Aorta (tissue), 5 donors: ENCODE measurements around the gene ZNF778. TPM values are rescaled to one million over a fixed set of nuclear protein-coding genes. Genes with fewer than 3 reads are reported as not detected.

Experiments used
- ATAC-seq: fragments of 200-7000 bp; cut with Tn5 transposase; one replicate; pipeline ENCODE4 v1.9.1; 2022; ENCODE audit warnings: moderate library complexity; ENCODE audit not compliant: low FRiP score
- DNase-seq, 2 donors: peaks; one replicate each; pipeline ENCODE4 v3.0.0-alpha.2; 2020
- H3K27ac ChIP-seq, 2 donors: one replicate each; pipeline ENCODE4 v1.5.1; 2013; ENCODE audit warnings: low read length in 2 of 2, mild to moderate bottlenecking in 2 of 2, moderate library complexity in 2 of 2, control low read depth in 1 of 2, inconsistent platforms in 1 of 2, low read depth in 1 of 2
- H3K27me3 ChIP-seq, 2 donors: one replicate each; pipeline ENCODE4 v1.6.1; 2013; ENCODE audit warnings: control low read depth in 1 of 2, low read length in 1 of 2, mild to moderate bottlenecking in 1 of 2, moderate library complexity in 1 of 2; ENCODE audit not compliant: insufficient read depth in 2 of 2, control insufficient read depth in 1 of 2
- H3K36me3 ChIP-seq, 2 donors: one replicate each; pipeline ENCODE4 v1.6.1; 2013; ENCODE audit warnings: control low read depth in 1 of 2, low read length in 1 of 2, mild to moderate bottlenecking in 1 of 2; ENCODE audit not compliant: insufficient read depth in 2 of 2, control insufficient read depth in 1 of 2
- H3K4me1 ChIP-seq, 2 donors: one replicate each; pipeline ENCODE4 v1.6.1; 2013; ENCODE audit warnings: low read length in 2 of 2, control low read depth in 1 of 2, mild to moderate bottlenecking in 1 of 2, moderate library complexity in 1 of 2; ENCODE audit not compliant: insufficient read depth in 2 of 2, control insufficient read depth in 1 of 2
- H3K4me3 ChIP-seq, 2 donors: one replicate each; pipeline ENCODE4 v1.5.1; 2013; ENCODE audit warnings: low read length in 2 of 2, control low read depth in 1 of 2, mild to moderate bottlenecking in 1 of 2
- H3K9me3 ChIP-seq: one replicate; pipeline ENCODE4 v1.6.1; 2013; ENCODE audit warnings: mild to moderate bottlenecking, low read length; ENCODE audit not compliant: control insufficient read depth
- WGBS, 2 donors: extraction: QIAGEN DNeasy Blood & Tissue Kit; methylation state at CpG; one replicate each; pipeline ENCODE4 v1.1.7; 2013; 5-methylcytosine and 5-hydroxymethylcytosine counted together
- intact Hi-C, 2 donors: fragments of 100-400 bp; cut with DNase I; formaldehyde crosslinking; loops; one replicate each; pipeline versions ENCODE4 v1.14.2 to v1.15.0; 2022
- polyA plus RNA-seq, 2 donors: library from polyadenylated mRNA; stranded (reverse); fragments of 200-250 nt; gene quantifications; one replicate each; pipeline ENCODE4 v1.2.3, GENCODE V29; 2013
- total RNA-seq, 2 donors: library from RNA; stranded (reverse); fragmentation: NEBNext Ultra II Directional; extraction: Animal tissue kit (Norgen Biotek cat#: 25700); gene quantifications; one replicate each; pipeline ENCODE4 v1.2.1, GENCODE V29; 2021
- donor health status: healthy with polysubstance abuse.
- donor health status: Bipolar disorder and iron deficiency.
- donor health status: DM: no; HTN: no; CAD: no.
- donor health status: DM: no; HTN: no; CAD: no.
- donor health status: DM: yes; HTN: yes; CAD: no.

The ZNF778 gene
- total and polyA plus RNA-seq, 4 donors = 2.6 to 14.9 (median 7.9) TPM

DNA sequence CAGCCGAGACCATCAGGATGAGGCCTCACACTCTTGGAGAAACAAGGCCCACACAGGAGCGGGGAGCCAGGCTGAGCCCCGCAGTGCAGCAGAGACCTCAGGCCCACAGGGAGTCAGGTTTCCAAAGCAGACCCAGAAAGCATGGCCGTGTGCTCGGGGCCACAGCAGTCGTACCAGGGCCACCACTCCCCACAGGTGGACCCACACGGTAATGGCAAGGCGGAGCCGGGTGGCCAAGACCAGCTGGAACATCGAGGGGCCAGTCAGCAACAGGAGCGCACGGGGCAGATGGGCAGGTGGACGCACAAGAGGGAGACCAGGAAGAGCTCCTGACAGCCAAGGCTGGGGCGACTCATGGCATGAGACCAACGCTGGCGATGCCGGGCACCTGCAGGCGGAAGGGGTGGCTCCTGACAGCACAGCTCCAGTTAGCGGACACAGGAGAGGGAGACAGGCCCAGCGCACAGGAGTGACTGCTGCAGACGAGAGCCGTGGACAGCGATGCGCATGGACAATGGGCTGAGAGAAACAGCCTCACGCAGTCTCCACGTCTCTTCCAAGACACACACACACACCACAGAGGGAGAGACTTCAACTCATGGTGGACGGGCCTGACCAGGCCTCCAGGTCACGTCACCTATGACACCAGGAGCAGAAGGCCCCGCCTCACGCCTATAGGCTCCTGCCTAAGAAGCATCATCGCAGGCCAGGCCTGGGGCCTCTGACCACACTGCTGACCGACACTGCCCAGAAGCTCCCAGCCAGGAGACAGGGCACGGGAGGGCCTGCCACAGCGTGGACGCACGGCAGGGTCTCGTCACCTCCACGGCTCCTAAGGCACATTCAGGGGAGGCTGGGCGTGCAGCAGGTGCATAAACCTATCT is 58.6 kb downstream of the ZNF778 start:
- no peak overlapping the region for H3K4me3 ChIP-seq
- 92 to 93% methylated on average over 39 of the region's 39 CpGs for WGBS, 2 donors
- no peak overlapping the region for H3K27ac ChIP-seq
- peaks cover 0 to 6% of the 10 kb centered on the region in 2 donors for H3K36me3 ChIP-seq
- no peaks in the 10 kb centered on the region for H3K9me3 ChIP-seq
- DNase-seq = peak in 1 of 2 donors; percentile 71
- H3K4me1 ChIP-seq = no peaks in the 10 kb centered on the region
- no peaks in the 10 kb centered on the region for H3K27me3 ChIP-seq
- ATAC-seq = no peak
- intact Hi-C loops = no loop called here

DNA sequence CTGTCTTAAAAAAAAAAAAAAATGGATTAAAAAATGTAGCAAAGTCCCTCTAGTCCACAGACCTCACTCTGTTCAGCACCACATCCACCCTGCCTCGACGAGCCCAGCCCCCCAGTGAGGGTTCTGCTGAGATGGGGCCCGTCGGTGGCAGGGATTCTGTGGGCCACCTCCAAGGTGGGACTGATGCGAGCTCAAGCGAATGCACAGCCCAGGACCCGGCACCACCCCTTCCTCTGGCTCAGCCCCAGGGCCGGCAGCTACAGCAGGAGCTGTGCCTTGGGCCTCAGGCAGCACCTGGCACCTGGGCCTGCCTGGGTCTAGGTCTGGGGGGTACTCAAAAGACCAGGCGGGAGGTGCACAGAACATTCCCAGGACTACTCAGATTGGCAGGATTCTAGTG is 59.5 kb downstream of the ZNF778 start:
- DNase-seq (no peak), ATAC-seq (no peak)
- H3K36me3 ChIP-seq = peaks cover 0 to 6% of the 10 kb centered on the region in 2 donors
- no peak overlapping the region for H3K4me3 ChIP-seq
- no peaks in the 10 kb centered on the region for H3K9me3 ChIP-seq
- 88 to 92% methylated on average over 9 of the region's 9 CpGs for WGBS, 2 donors
- H3K27ac ChIP-seq = no peak overlapping the region
- intact Hi-C loops = no loop called here
- no peaks in the 10 kb centered on the region for H3K27me3 ChIP-seq
- H3K4me1 ChIP-seq = no peaks in the 10 kb centered on the region

- intact Hi-C loops = no loop called here
- H3K4me3 ChIP-seq = no peak overlapping the region
- ATAC-seq = no peak
- no peaks in the 10 kb centered on the region for H3K9me3 ChIP-seq
- no peaks in the 10 kb centered on the region for H3K27me3 ChIP-seq
- no peaks in the 10 kb centered on the region for H3K4me1 ChIP-seq
- DNase-seq = no peak
- H3K27ac ChIP-seq = no peak overlapping the region
- peaks cover 0 to 6% of the 10 kb centered on the region in 2 donors for H3K36me3 ChIP-seq
- 78 to 81% methylated on average over 33 of the region's 33 CpGs for WGBS, 2 donors
Observed at GRCh38 chr16:89277641-89278341, 60.3 kb downstream of the ZNF778 start.

DNA sequence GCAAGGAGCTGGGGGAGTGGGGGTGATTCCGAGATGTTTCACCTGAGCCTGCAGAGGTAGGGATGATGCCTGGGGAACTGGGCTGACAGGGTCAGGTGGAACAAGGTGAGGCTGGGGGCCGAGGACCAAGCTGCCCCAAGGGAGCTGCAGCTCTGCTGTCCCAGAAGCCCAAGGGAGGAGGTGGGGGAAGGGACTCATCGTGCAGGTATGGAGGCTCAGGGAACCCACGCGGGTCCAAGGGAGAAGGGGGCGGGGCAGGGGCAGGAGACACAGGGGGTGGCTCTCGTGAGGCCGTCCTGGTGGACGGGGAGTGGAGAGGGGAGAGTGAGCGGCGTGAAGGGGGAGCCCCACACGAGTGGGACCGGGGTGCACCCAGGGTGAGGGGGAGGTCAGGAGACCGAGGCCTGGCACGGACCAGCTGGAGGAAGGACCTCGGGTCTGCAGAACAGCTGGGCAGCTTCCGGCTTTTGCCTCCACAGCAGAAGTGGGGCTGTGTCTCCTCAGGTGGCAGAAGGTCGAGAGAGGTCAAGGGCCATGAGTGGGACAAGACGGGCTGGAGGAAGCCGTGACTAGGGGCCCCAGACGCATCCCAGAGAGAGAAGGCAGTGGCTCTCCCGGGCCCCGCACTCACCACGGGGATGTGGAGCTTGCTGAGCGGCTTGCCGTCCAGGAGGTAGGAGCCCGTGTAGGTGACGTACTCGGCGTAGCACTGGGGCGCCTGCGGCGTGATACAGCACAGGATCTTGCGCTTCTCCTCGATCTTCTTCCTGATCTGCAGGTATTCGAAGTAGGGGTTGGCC is 61.1 kb downstream of the ZNF778 start:
- ATAC-seq = no peak
- intact Hi-C loops = no loop called here
- Histone ChIP-seq H3K9me3 (no peaks in the 10 kb centered on the region), H3K27ac (no peak overlapping the region), H3K36me3 (peaks cover 0 to 5% of the 10 kb centered on the region in 2 donors), H3K4me1 (no peaks in the 10 kb centered on the region), H3K27me3 (no peaks in the 10 kb centered on the region), H3K4me3 (no peak overlapping the region)
- DNase-seq = no peak
- 87 to 90% methylated on average over 33 to 36 of the region's 36 CpGs for WGBS, 2 donors

- peak in 1 of 2 donors; percentile 41 for DNase-seq
- no peaks in the 10 kb centered on the region for H3K4me1 ChIP-seq
- no peak overlapping the region for H3K4me3 ChIP-seq
- peaks cover 0 to 6% of the 10 kb centered on the region in 2 donors for H3K36me3 ChIP-seq
- no peak overlapping the region for H3K27ac ChIP-seq
- H3K9me3 ChIP-seq = no peaks in the 10 kb centered on the region
- ATAC-seq = no peak
- 94 to 95% methylated on average over 63 to 65 of the region's 65 CpGs for WGBS, 2 donors
- intact Hi-C loops = no loop called here
- H3K27me3 ChIP-seq = no peaks in the 10 kb centered on the region
Observed at GRCh38 chr16:89279666-89280481, 62.4 kb downstream of the ZNF778 start.

DNA sequence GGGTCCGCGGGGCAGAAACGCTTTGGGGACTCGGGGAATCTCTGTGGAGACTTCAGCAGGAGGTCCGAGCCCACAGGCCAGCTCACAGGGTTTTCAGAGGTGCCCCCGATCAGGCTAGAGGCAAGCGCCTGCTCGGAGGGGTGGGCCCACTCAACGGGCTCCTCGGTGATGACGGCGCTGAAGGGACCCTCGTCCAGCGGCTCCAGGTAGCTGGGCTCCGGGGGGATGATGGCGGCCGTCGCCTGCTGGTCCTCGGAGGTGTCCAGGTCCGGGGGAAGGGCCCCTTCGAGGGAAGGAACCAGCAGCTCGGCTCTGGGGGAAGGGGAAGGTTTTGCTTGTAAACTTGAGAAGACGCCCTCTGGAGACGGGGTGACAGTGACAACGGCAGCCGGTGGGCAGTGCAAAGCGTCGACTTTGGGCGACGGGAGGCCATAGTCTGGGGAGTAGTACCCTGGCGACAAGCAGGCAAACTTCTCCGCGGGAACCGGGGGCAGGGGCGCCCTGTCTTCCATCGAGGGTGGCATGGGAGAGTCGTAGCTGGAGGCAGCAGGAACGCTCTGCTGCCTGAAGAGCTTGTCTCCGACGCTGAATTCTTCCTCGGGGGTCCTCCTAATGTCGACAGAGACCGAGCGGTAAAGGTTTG is 63.2 kb downstream of the ZNF778 start:
- no peak for ATAC-seq
- 94% methylated on average over 41 to 44 of the region's 44 CpGs for WGBS, 2 donors
- Histone ChIP-seq H3K4me3 (no peak overlapping the region), H3K4me1 (no peaks in the 10 kb centered on the region), H3K9me3 (no peaks in the 10 kb centered on the region), H3K36me3 (peaks cover 0 to 10% of the 10 kb centered on the region in 2 donors), H3K27me3 (no peaks in the 10 kb centered on the region), H3K27ac (no peak overlapping the region)
- peak in 1 of 2 donors; percentile 48 for DNase-seq
- intact Hi-C loops = no loop called here

DNA sequence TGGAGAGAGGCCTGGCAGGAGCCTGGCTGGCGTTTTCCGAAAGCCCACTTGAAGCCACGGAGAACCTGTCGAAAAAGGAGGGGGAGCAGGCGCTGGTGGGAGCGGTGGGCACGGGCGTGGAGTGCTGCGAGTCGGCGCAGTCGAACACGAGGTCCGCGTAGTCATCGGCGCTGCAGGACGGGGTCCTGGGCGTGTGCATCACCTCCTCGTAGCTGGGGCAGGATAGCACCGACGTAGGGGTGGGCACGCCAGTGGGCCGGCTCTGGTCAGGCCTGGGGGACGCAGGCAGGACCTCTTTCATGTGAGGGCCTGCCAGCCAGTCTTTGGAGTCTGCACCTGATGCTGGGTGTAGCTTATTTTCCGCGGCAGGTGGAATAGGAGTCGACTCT is 63.7 kb downstream of the ZNF778 start:
- H3K4me3 ChIP-seq = no peak overlapping the region
- no peaks in the 10 kb centered on the region for H3K9me3 ChIP-seq
- H3K27ac ChIP-seq = no peak overlapping the region
- no peaks in the 10 kb centered on the region for H3K4me1 ChIP-seq
- peak in 1 of 2 donors; percentile 45 for DNase-seq
- WGBS, 2 donors = 97 to 98% methylated on average over 28 of the region's 28 CpGs
- intact Hi-C loops = no loop called here
- no peaks in the 10 kb centered on the region for H3K27me3 ChIP-seq
- peaks cover 3 to 10% of the 10 kb centered on the region in 2 donors for H3K36me3 ChIP-seq
- peak; percentile 9 for ATAC-seq
